Esophagus squamous epithelium (tissue), 5 donors: ENCODE results near the gene NRG3. TPM values are rescaled to one million over a fixed set of nuclear protein-coding genes. Genes with fewer than 3 reads are reported as not detected.

Experiments used
- DNase-seq: peaks from one replicate; lab custom pipeline; 2025; lab: John Stamatoyannopoulos, UW
- H3K27ac ChIP-seq, 4 donors: fragments of 200-600 bp; sonication (generic); one replicate each; pipeline ENCODE4 v1.5.1; 2016 to 2019; ENCODE audit warnings: mild to moderate bottlenecking in 1 of 4
- H3K27me3 ChIP-seq, 4 donors: fragments of 200-600 bp; sonication (generic); 1 replicate in 3 of 4; 2 replicates in 1 of 4; pipeline versions ENCODE4 v1.5.1 to v1.6.0; 2017 to 2021; ENCODE audit warnings: antibody characterized with exemption in 1 of 4
- H3K36me3 ChIP-seq, 3 donors: fragments of 200-600 bp; sonication (generic); one replicate each; pipeline ENCODE4 v1.5.1; 2016 to 2019
- H3K4me1 ChIP-seq, 3 donors: fragments of 200-600 bp; sonication (generic); one replicate each; pipeline ENCODE4 v1.5.1; 2017 to 2019
- H3K4me3 ChIP-seq, 4 donors: fragments of 200-600 bp; sonication (generic); 1 replicate in 3 of 4; 2 replicates in 1 of 4; pipeline ENCODE4 v1.5.1; 2016 to 2019; ENCODE audit warnings: mild to moderate bottlenecking in 2 of 4, moderate library complexity in 1 of 4
- H3K9me3 ChIP-seq, 3 donors: fragments of 200-600 bp; sonication (generic); one replicate each; pipeline ENCODE4 v1.5.1; 2016 to 2019
- CTCF ChIP-seq, 6 experiments: fragments of 450-650 bp in 4 of 6; fragments of 200-600 bp in 2 of 6; sonication (generic) in 2 of 6; IDR thresholded peaks; one replicate each; pipeline ENCODE4 v1.5.1; 2016 to 2019; ENCODE audit warnings: antibody characterized with exemption in 6 of 6, mild to moderate bottlenecking in 4 of 6, moderate library complexity in 4 of 6
- POLR2A ChIP-seq, 4 donors: fragments of 450-650 bp; IDR thresholded peaks; one replicate each; pipeline ENCODE4 v1.6.1; 2017; ENCODE audit warnings: antibody characterized with exemption in 4 of 4, mild to moderate bottlenecking in 4 of 4, moderate library complexity in 3 of 4
- WGBS, 2 donors: methylation state at CpG; one replicate each; pipeline ENCODE4 v1.1.5; 2018; 5-methylcytosine and 5-hydroxymethylcytosine counted together
- intact Hi-C: fragments of 100-400 bp; cut with DNase I; formaldehyde crosslinking; loops from one replicate; pipeline ENCODE4 v1.15.0; 2022
- total RNA-seq, 4 donors: library from RNA; depleted of rRNA; stranded (reverse); fragments of >200 nt; gene quantifications; one replicate each; pipeline ENCODE4 v1.1.0, GENCODE V29; 2016
- donor health status: DM: yes; HTN: yes; CAD: no.

NRG3 gene
- total RNA-seq, 4 donors from 2014 or later = 0.19 TPM; not detected in 3

GRCh38 chr10:81978238-81978637 is 103.2 kb downstream of the NRG3 start:
- peaks cover 0 to 4% (median 0%) of the 10 kb centered on the region in 3 donors for H3K9me3 ChIP-seq
- no peaks in the 10 kb centered on the region for H3K27me3 ChIP-seq
- no peak overlapping the region for H3K27ac ChIP-seq
- TF ChIP-seq POLR2A (IDR thresholded peaks at IDR 0.05) = no peak
- TF ChIP-seq CTCF (IDR thresholded peaks at IDR 0.05) = no peak
- intact Hi-C loops = no loop called here
- no peak overlapping the region for H3K4me3 ChIP-seq
- 55 to 58% methylated on average over 2 of the region's 2 CpGs for WGBS, 2 donors
- no peak for DNase-seq
- no peaks in the 10 kb centered on the region for H3K36me3 ChIP-seq
- H3K4me1 ChIP-seq = no peaks in the 10 kb centered on the region

- H3K27me3 ChIP-seq = no peaks in the 10 kb centered on the region
- 84 to 100% methylated on average over 1 of the region's 1 CpG for WGBS, 2 donors
- H3K27ac ChIP-seq = no peak overlapping the region
- no peaks in the 10 kb centered on the region for H3K36me3 ChIP-seq
- H3K4me3 ChIP-seq = no peak overlapping the region
- no peak for DNase-seq
- no peaks in the 10 kb centered on the region for H3K4me1 ChIP-seq
- peaks cover 0 to 4% (median 0%) of the 10 kb centered on the region in 3 donors for H3K9me3 ChIP-seq
- intact Hi-C loops = no loop called here
- TF ChIP-seq POLR2A (IDR thresholded peaks at IDR 0.05) = no peak
- TF ChIP-seq CTCF (IDR thresholded peaks at IDR 0.05) = no peak
These were observed 106.7 kb downstream of the NRG3 start for GRCh38 chr10:81981724-81982123.

GRCh38 chr10:81984428-81984827 is 109.4 kb downstream of the NRG3 start:
- Histone ChIP-seq H3K9me3 (no peaks in the 10 kb centered on the region), H3K27ac (no peak overlapping the region), H3K4me1 (no peaks in the 10 kb centered on the region), H3K36me3 (no peaks in the 10 kb centered on the region), H3K4me3 (no peak overlapping the region), H3K27me3 (no peaks in the 10 kb centered on the region)
- TF ChIP-seq CTCF (IDR thresholded peaks at IDR 0.05) = no peak
- no peak for TF ChIP-seq POLR2A (IDR thresholded peaks at IDR 0.05)
- intact Hi-C loops = no loop called here
- DNase-seq = no peak
- 56% methylated on average over 3 of the region's 3 CpGs for WGBS, 2 donors

GRCh38 chr10:81995254-81995653 is 120.3 kb downstream of the NRG3 start:
- DNase-seq = no peak
- Histone ChIP-seq H3K9me3 (no peaks in the 10 kb centered on the region), H3K27ac (no peak overlapping the region), H3K4me3 (no peak overlapping the region), H3K4me1 (no peaks in the 10 kb centered on the region), H3K36me3 (no peaks in the 10 kb centered on the region), H3K27me3 (no peaks in the 10 kb centered on the region)
- 34 to 45% methylated on average over 3 of the region's 3 CpGs for WGBS, 2 donors
- intact Hi-C loops = no loop called here
- TF ChIP-seq CTCF (IDR thresholded peaks at IDR 0.05) (no peak), POLR2A (IDR thresholded peaks at IDR 0.05) (no peak)

- 71 to 74% methylated on average over 3 of the region's 3 CpGs for WGBS, 2 donors
- no peaks in the 10 kb centered on the region for H3K36me3 ChIP-seq
- no peak for DNase-seq
- no peak overlapping the region for H3K27ac ChIP-seq
- intact Hi-C loops = no loop called here
- H3K4me1 ChIP-seq = no peaks in the 10 kb centered on the region
- TF ChIP-seq POLR2A (IDR thresholded peaks at IDR 0.05) = no peak
- TF ChIP-seq CTCF (IDR thresholded peaks at IDR 0.05) = no peak
- no peaks in the 10 kb centered on the region for H3K9me3 ChIP-seq
- no peaks in the 10 kb centered on the region for H3K27me3 ChIP-seq
- H3K4me3 ChIP-seq = no peak overlapping the region
These were observed 121.9 kb downstream of the NRG3 start for GRCh38 chr10:81996927-81997326.
